KOPT-K1 (cell line): ENCODE data around the gene ASPHD2.

Experiments
- H3K27ac ChIP-seq: fragments of 200-600 bp; sonication (generic); 2 replicates; pipeline ENCODE4 v1.5.1; 2016; ENCODE audit warnings: antibody characterized with exemption, mild to moderate bottlenecking, low read depth, low read length; ENCODE audit not compliant: poor library complexity, severe bottlenecking
- H3K36me3 ChIP-seq: fragments of 200-600 bp; sonication (generic); 2 replicates; pipeline ENCODE4 v1.5.1; 2017; ENCODE audit warnings: antibody characterized with exemption, mild to moderate bottlenecking, low read length, moderate library complexity; ENCODE audit not compliant: insufficient read depth
- H3K9me3 ChIP-seq: fragments of 200-600 bp; sonication (generic); 2 replicates; pipeline ENCODE4 v1.5.1; 2017; ENCODE audit warnings: antibody characterized with exemption, low read length, mild to moderate bottlenecking; ENCODE audit not compliant: insufficient read depth, poor library complexity, severe bottlenecking

The ASPHD2 gene, protein sequence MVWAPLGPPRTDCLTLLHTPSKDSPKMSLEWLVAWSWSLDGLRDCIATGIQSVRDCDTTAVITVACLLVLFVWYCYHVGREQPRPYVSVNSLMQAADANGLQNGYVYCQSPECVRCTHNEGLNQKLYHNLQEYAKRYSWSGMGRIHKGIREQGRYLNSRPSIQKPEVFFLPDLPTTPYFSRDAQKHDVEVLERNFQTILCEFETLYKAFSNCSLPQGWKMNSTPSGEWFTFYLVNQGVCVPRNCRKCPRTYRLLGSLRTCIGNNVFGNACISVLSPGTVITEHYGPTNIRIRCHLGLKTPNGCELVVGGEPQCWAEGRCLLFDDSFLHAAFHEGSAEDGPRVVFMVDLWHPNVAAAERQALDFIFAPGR

DNA sequence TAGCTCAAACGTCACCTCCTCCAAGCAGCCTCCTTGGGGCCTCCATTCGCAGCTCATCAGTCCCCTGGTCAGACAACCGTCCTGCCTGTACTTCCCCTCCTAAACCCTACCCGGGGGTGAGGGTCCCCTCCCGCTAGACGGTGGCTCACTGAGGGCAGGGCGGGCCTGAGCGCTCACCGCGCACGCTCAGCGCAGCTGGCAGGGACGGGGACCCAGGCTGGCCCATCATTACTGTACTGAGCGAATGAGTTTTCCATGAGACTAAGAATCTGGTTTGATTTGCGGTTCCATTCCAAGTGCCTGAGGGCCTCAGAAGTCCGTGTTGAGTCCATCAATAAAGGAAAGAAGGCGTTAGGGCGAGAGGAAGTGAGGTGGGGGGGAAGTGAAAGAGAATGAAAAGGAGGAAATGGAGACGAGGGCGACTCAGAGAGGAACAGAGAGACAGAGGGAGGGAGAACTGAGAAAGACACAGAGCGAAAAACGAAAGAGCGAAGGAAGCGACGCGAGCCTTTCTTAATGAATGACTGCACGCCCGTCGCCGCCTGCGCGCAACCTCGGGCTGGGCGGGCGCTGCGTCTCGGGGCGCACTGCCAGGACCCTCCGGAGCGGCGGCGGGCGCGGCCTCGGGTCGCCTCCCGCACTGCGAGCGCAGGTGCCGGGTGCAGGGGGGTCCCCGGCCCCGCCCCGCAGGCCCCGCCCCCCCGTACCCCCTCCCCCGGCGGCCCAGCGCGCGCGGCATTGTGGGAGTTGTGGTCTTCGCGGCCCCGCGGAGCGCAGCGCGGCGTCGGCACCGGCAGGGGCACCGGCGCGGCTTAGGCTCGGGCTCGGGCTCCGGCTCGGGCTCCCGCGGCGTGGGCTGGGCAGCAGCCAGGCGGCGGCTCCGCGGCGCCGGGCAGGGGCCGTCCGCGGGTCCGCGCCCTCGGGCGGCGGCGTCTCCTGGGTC, at the start of gene ASPHD2:
TSS of gene ASPHD2 (plus strand) at position 746 of the 943 bp plus-strand sequence. CDS start 4,356 bp downstream, outside the sequence.
- Histone ChIP-seq H3K27ac (peak within 1 kb of the TSS; percentile 69), H3K9me3 (peaks cover under 1% of the 10 kb centered on the region), H3K36me3 (no peaks in the 10 kb centered on the region)

DNA sequence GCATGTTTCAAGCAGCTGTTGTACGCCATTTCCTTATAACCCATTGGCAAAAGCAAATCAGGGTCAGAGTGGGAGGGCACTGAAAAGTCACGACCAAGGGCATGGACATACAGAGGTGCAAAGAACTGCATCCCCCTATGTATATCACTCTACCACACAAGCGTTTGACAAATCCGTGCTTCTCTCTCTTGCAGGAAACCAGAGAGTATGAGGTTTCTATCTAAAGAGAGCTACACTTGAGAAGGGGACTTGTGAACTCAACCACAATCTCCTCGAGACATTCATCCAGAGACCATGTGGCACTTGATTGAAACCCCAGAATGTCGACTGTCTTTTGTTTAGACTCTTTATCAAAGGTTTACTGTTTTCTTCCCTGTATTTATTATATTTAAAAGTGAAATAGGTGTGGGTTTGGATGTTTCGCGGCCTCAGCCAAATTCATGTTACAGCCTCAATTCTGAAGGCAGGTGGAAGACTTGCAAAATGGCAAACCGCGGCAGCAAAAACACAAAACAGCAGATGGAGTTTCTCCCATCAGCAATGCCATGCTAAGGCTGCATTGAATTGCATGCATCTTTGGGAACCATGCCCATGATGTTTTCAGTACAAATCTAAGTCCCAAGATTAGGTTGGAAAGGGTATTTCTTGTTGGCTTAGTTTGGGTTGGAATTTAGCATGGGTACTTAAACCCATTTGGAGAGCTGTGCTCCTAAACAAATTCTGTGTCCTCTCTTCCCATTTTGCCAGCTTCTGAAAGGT, 48.8 kb upstream of the ASPHD2 start:
- Histone ChIP-seq H3K9me3 (no peaks in the 10 kb centered on the region), H3K36me3 (no peaks in the 10 kb centered on the region), H3K27ac (no peak overlapping the region)

DNA sequence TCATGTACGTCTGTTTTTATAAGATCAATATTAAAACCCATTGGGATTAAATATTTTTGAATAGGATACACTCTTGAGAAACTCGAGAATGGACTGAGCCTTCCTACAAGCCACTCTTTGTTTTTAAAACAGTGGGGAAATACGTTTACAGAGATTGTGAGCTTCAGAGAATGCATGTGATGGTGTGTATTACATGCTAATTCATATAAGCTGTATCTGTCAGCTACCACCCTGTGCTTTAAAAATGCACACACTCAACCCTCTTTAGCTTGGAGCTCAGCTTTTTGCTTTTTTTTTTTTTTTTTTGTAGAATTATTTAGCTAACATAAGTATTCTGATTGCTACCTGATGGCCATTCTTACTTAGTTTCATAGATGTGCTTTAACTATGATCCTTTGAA, 46.3 kb upstream of the ASPHD2 start:
- H3K9me3 ChIP-seq: no peaks in the 10 kb centered on the region

DNA sequence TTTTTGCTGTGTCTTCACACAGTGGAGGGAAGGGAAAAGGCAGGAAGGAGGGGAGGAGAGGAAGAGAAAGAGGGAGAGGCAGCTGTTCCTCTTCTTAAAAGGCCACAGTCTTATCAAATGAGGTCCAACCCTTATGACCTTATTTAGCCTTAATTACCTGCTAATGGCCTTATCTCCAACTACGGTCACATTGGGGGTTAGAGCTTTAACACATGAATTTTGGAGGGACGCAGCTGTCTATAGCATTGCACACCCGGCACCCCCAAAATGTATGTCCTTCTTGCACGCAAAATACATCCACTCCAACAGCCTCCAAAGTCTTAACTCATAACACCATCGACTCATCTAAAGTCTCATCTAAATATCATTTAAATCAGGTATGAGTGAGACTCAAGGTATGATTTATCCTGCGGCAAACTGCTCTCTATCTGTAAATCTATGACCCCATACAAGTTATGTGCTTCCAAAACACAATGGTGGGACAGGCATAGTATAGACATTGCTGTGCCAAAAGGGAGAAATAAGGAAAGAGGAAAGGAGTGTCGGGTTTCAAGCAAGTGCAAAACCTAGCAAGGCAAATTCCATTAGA, 45.0 kb upstream of the ASPHD2 start:
- Histone ChIP-seq H3K9me3 (no peaks in the 10 kb centered on the region), H3K27ac (no peak overlapping the region), H3K36me3 (no peaks in the 10 kb centered on the region)

More for the DNA sequence above, 46.3 kb upstream of the ASPHD2 start:
- Histone ChIP-seq H3K27ac (no peak overlapping the region), H3K36me3 (no peaks in the 10 kb centered on the region)

DNA sequence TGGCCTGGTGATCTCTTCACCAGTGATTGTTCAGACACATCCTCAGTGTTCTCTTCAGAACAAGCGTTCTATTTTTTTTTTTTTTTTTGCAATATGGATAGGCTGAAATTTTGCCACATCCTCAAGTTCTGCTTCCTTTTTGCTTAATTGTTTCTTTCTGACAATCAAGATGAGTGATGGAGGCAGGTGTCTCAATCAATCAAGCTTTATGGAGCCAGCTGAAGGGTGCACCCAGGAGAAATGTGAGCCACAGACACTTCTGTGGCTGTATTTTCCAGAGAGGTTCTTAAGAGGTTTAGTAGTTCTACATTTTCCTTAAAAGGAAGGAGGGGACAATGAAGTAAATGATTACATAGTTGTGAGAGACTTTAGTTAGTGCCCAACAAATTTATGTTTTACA, 43.9 kb upstream of the ASPHD2 start:
- Histone ChIP-seq H3K27ac (no peak overlapping the region), H3K9me3 (no peaks in the 10 kb centered on the region), H3K36me3 (no peaks in the 10 kb centered on the region)

DNA sequence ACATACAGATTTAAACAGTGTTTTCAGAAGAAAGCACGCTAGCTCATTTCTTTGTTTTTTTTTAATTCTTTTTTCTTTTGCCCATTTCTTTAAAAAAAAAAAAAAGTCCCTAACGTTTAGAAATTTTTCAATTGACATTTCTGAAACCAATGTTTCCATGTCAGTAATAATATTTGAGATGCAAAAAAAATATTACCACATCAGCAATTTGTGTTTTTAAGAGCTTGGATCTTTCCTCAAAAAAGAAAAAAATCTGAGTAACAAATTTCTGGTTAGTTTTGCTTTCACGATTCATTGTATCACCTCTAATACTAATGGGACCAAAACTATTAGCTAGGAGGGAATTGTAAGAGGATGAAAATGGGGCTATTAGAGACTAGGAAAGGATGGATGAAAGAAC, 39.9 kb upstream of the ASPHD2 start:
- Histone ChIP-seq H3K36me3 (no peaks in the 10 kb centered on the region), H3K9me3 (no peaks in the 10 kb centered on the region), H3K27ac (no peak overlapping the region)

DNA sequence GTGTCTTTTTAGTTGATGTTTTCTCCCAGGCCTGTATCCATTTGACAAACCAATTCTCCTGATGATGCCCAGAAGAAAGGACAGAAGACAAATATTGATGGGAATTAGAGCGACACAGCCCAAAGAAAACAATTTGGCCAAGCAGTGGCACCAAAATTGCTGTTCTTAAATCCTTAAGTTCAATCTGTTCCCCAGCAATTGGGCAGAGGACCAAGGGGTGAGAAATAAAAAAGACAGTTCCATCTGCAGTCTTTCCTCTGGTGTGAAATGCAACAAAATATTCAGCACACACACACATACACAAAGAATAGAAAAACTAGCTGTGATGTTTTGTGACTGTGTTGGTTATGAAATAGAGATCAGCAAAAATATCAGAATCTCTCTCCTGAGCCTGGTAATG, 38.0 kb upstream of the ASPHD2 start:
- H3K27ac ChIP-seq: no peak overlapping the region
- no peaks in the 10 kb centered on the region for H3K9me3 ChIP-seq
- no peaks in the 10 kb centered on the region for H3K36me3 ChIP-seq

DNA sequence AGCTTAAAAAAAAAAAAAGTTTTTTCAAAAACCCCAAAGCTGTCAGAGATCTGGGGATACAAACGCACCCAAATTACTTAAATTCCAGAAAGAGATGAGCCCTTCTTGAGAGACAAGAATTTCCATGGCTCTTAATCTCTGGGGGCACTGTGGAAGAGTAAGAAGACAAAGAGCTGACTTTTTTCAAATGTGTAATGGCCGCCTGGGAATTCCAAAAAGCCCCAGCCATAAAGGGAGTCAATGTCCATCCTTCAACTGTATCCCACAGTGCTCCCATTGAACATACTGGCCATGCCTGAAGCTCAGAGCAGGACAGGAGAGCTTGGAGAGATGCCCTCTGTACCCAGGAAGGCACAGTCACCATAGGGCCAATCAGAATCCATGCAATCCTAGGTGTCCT, 37.4 kb upstream of the ASPHD2 start:
- no peaks in the 10 kb centered on the region for H3K36me3 ChIP-seq
- no peaks in the 10 kb centered on the region for H3K9me3 ChIP-seq
- no peak overlapping the region for H3K27ac ChIP-seq

DNA sequence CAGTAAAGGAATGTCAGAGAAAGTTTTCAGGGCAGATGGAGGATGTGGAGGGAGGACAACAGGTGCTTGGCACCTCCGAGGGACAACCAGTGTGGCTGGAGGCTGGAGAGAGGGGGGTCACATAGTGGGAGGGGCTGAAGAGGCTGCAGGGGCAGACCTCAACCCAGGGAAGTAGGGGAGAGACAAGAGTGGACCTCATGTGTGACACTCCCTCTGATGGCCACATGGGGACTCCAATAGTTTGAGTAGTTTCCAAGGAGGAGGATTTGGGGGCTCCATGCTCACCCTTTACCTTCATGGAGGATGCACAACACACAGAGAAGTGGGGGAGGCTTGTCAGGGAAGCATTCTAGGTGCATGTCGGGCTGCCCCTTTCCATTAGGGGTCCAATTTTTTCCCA, 35.1 kb upstream of the ASPHD2 start:
- H3K27ac ChIP-seq: no peak overlapping the region
- H3K36me3 ChIP-seq: no peaks in the 10 kb centered on the region
- H3K9me3 ChIP-seq: no peaks in the 10 kb centered on the region

DNA sequence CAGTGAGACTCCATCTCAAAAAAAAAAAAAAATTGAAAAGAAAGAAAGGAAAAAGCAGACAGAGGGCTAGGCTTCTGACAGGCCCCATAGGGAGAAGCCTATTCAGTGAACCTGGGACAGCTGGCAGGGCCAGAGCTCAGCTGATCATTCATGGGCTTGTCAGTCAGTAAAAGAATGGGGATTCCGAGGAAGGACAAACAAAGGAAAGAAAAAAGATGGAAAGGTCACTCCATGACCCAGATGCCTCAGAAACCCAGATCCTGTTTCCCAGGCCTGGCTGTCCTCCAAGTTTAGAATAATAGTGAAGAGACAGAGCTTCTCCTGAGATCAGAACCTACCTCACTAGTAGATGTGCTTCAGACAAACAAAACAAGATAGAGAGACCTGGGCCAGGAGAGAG, 34.3 kb upstream of the ASPHD2 start:
- H3K9me3 ChIP-seq: no peaks in the 10 kb centered on the region
- H3K36me3 ChIP-seq: no peaks in the 10 kb centered on the region
- H3K27ac ChIP-seq: no peak overlapping the region

DNA sequence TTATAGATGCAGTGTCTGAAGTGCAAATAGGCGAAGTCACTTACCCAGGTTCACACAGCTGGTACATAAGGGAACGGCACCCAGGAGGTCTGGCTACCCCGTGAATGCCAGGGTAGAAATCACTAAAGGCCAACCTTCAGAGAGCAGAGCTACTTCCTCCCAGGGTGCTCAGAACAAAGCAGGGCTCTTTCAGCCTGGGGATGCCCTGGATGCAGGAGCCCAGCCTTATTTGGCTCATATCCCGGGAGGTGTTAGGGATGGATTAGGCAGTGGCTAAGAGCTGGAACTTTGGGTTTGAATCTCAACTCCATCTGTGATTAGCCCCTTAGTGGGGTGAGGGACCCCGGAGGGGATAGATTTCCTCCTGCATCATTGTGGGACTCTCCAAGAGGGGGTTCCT, 33.1 kb upstream of the ASPHD2 start:
- Histone ChIP-seq H3K9me3 (no peaks in the 10 kb centered on the region), H3K27ac (no peak overlapping the region), H3K36me3 (no peaks in the 10 kb centered on the region)

DNA sequence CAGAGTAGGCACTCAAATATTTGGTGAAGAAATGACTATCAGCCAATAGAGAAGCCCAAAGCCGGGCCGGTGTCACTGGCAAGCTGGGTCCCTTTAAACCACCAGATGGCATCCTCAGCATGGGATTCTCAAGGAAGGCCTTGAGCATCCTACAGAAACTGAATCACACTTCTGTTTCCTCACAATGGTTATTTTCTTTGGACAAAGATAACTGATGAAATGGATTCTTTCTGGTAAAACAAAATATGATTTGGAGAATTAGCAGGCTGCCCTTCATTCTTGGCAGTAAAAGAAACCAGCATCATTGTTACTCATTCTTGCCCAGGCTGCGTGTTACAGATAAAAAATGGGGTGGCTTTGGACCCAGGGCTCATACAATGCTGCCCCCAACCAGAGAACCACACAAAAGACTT, 30.3 kb upstream of the ASPHD2 start:
- Histone ChIP-seq H3K36me3 (no peaks in the 10 kb centered on the region), H3K27ac (no peak overlapping the region), H3K9me3 (no peaks in the 10 kb centered on the region)

DNA sequence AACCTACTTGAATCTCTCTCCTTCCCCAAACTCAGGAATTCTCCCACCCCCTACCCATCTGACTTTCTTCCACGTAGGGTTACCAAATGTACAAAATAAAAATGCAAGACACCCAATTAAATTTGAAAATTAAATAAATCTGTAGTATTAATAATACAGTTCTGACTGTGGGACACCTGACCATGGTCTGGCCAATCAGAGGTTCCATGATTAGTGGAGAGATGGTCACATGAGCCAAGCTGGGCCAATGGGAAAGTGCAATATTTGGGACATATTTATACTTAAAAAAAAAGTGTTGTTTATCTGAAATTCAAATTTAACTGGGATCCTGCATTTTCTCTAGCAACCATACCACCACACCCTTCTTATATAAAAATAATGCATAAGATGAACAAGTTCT, 29.8 kb upstream of the ASPHD2 start:
- Histone ChIP-seq H3K9me3 (no peaks in the 10 kb centered on the region), H3K36me3 (no peaks in the 10 kb centered on the region), H3K27ac (no peak overlapping the region)

DNA sequence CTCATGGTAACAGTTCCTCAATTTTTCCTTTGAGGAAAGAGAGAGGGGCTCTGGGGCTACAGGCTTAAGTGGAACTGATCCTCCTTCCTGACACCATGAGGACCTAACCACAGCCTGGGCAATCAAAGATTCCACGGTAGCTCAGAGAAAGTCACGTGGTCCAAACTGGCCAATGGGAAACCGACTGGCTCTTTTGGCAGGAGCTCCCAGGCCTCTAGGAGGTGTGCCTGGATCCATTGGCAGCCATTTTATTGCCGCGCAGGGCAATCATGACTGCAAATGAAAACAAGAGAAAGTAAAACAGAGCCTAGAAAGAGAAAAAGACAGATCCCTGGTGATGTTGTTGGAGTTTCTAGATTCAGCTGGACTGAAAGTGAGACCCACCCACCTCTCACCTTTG, 27.3 kb upstream of the ASPHD2 start:
- H3K36me3 ChIP-seq: no peaks in the 10 kb centered on the region
- no peak overlapping the region for H3K27ac ChIP-seq
- H3K9me3 ChIP-seq: peaks cover 5% of the 10 kb centered on the region
